NCI-H1694 treated with DMSO at 0.1 percent for 48 hours (cell line): ENCODE measurements around the gene CACNA2D2.

Experiments
- DNase-seq: peaks from one replicate; lab custom pipeline; 2025; lab: John Stamatoyannopoulos, UW

The CACNA2D2 gene

DNA sequence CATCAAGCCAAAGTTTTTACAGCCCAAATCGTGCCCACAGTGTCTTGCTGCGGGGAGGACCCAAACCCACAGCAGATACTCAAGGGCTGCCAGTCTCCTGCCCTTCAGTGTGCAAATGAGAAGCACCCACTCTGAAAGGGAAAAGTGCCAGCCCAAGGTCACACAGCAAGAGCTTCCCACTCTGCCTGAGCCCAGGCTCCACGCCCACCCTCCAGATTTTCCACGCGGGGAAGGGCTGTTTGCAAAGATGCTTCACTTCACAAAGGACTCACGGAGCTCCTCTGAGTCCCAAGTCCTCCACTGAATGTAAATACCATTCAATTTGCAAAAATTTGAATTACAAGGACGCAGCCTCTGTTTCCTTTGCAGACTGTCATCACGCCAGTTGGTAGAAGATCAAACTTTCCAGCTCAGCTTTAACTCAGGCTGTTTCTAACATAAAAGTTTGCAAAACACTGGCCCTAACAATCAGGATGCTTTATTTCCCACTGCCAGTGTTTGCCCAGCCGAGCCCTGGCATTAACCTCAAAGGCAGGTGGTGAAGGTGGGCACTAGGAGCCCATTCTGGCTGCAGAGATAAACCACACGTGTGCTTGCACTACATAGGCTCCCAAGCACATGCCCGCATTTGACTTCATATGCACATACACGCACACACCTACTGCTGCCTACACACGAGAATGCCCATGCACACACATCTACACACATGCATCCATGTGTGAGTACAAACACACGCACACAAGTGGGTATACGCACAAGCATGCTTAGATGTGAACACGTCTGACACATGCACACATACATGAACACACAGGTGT, 7.6 kb downstream of the CACNA2D2 start:
- no peak for DNase-seq

DNA sequence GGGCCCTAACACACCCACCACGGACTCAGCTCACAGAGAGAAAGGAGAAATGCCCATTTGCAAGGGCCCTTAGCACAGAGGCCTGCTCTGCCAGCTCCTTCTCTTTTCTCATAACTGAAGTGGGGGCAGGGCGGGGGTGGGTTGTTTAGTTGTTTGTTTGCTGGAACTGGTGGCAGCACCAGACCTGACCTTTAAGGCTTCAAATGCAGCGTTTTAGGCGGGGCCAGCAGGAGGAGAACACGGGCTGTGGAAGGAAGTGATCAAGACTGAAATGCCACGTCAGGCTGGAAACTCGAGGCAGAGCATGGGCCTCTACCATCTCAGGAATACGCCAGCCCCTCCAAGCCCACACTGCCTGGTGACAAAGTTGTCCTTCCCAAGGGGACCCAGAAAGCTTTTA, 9.3 kb downstream of the CACNA2D2 start:
- no peak for DNase-seq

DNA sequence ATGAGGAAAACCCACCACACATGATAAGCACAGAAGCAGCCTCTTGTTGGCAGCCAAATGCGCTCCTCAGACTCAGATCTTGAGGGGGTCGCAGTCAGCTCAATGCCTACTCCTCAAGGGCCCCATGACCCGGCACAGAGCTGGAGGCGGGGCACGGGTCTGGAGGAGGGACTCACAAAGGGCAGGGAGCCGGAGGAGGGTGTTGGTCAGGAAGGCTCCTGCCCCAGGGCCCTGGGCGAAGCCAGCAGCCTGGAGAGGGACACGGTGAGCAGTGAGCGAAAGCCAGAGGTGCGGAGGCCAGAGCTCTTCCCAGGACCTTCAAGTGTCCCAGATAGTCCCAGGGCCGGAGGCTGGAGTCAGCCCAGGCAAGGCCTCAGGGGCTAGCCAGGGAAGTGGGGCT, 9.8 kb downstream of the CACNA2D2 start:
- DNase-seq, result no peak

DNA sequence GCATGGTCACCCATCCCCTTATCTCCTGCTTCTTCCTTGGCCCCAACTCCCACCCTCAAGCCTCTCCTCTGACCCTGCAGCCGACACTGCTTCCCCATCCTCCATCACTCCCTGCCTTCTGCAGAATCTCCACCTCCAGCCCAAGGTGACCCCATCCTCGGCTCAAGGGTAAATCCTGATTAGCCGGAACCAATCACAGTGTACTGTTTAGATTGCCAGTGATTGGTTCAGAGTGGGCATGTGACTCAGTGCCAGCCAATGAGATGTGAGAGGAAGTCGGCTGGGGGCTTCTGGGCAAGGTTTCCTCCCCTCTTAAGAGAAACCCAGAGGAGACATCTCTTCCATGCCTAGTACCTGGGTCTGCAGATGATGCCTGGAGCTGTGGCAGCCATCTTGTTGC, 10.3 kb downstream of the CACNA2D2 start:
- DNase-seq, result no peak

DNA sequence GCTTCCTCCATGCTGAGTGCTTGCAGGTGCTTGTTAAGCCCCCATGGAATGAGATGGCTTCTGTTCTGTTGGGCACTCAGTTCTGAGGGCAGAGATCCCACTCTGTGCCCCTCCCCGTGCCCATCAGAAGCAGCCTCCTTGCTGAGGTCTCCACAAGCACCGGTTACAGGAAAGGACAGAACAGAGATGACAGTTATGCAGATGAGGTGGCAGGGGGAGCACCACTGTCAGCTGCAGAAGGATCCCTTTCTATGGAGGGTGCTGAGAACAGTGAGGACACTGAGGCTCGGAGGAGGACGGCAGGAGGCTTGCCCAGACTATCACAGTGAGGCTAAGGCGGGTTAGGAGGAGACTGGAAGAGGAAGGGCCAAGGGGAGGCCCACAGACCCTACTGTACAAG, 12.4 kb downstream of the CACNA2D2 start:
- DNase-seq, result no peak

GRCh38 chr3:50490424-50490823, 13.0 kb downstream of the CACNA2D2 start:
- DNase-seq, result no peak

- no peak for DNase-seq
Measured at GRCh38 chr3:50487181-50487580, 16.3 kb downstream of the CACNA2D2 start.

DNA sequence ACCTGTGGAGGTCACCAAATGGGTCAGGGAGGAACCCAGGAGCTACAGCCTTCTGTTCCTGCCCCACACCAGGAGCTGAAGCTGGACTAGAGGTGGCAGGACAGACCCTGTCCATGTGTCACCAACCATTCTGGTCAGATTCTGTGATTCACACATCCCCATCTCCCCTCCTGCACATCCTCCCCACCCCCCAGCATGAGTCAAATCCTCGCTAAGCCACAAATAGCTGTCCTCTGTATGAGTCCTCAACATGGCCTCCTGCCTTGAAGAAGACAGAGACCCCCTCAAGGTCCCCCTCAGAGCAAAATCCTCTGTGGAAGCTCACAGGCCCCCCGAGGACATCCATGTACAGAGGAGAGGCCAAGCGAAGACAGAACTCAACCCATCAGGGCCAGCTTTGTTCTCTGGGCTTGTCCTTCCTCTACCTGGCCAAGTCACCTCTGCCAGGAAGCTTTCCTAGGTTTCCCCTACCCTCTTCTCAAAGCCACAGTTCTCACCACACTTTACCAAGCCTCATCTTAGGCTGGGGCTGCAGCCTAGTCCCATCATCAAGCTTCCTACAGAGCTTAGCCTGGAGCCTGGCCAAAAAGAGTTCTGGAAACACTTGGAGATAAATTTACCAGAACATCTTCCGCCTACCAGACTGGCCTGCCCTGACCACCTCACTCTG, 17.1 kb downstream of the CACNA2D2 start:
- DNase-seq, result no peak

DNA sequence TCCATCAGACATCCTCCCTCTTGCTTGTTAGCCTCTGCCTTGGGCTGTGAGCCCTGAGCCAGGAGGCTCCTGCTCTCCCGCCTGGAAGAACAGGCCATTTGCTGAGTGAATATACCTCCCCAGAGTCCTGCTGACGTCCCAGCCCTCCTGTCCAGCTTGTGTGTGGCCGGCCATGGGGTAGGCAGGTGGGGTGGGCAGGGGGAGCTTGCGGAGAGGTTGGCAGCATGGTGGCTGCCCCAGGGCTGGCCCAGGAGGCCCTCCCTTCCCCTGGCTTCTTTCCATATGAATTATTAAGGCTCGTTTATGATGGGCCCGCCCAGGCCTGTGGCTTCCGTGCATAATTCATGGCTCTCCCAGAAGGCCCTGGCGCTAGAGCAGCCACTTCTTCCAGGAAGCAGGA, 18.7 kb downstream of the CACNA2D2 start:
- no peak for DNase-seq

DNA sequence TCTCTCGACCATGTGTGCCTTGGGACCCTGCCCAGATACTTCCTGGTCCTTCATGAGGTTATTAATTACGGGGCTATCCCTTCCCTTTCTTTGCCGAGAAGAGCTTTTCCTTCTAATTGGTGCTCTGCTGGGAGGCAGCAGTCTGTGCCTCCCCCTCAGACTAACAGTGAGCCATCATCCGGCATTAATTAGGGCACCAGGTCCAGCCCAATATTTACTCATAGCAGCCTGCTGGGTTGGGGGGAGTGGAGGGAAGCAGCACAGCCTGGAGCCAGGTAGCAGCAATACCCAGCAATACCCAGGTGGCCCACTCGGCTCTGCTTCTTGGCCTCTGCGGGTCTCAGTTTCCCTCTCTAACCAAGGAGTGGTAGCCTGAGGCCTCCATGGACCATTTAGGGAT, 20.1 kb downstream of the CACNA2D2 start:
- DNase-seq, result no peak

- no peak for DNase-seq
Measured at GRCh38 chr3:50481992-50482391, 21.4 kb downstream of the CACNA2D2 start.

DNA sequence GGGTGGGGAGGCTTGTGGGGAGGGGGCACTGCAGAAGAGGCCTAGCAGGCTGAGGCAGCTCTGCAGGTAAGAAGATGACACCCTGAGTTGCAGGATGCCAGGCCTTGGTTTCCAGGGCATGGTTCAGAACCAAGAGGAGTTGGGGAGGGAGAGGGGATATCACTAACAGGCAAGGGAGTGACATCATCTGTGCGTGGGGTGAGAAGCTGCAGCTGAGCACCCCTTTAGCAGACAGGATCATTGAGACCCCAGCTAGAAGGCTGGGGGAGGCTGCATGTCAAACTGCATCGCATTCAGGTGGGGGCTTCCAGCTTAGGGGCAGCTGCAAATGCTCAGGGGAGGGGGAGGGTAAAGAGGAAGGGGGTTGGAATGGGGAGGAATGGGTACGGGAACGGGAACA, 23.0 kb downstream of the CACNA2D2 start:
- no peak for DNase-seq

DNA sequence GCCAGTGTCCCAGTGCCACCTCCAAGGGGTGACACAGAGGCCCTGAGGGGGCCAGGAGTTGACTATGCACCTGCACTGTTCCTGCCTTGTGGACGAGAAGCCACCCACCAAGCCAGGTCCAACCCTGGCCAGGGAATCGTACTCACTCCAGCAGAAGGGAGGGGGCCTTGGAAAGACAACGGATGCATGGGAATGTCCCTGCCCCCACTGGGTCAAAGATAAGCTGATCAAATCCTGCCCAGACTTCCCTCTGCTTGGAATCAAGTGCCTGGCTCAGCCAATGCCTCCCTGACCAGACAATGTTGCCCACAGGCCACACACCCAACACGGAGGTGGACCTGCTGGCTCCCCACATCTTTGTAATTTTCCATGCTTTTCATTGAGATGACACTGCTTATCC, 23.9 kb downstream of the CACNA2D2 start:
- DNase-seq, result no peak

GRCh38 chr3:50478671-50479260, 24.7 kb downstream of the CACNA2D2 start:
- no peak for DNase-seq

GRCh38 chr3:50478051-50478450, 25.4 kb downstream of the CACNA2D2 start:
- DNase-seq, result no peak

- no peak for DNase-seq
Measured at GRCh38 chr3:50475348-50475747, 28.1 kb downstream of the CACNA2D2 start.

DNA sequence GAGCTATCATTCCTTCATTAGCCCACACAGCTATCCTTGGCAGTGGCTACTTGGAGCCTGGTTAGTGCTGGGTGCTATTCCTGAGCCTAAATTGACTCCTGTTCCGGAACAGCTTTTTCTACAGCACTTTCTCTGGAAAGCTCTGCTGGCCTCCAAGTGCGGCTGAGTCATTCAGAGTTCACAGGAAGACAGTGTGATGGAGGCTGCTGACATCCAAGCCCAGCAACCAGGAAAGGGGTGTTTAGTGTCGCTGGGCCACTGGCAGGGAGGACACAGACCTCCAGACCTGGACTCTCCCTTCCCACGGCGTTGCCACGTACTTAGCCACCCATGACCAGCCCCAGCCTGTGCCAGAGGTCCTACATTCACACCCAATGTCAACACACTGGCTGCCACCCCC, 28.7 kb downstream of the CACNA2D2 start:
- no peak for DNase-seq

- DNase-seq, result no peak
Measured at GRCh38 chr3:50473768-50474167, 29.7 kb downstream of the CACNA2D2 start.

GRCh38 chr3:50472958-50473357, 30.5 kb downstream of the CACNA2D2 start:
- DNase-seq, result no peak

- no peak for DNase-seq
Measured at GRCh38 chr3:50470658-50471057, 32.8 kb downstream of the CACNA2D2 start.

DNA sequence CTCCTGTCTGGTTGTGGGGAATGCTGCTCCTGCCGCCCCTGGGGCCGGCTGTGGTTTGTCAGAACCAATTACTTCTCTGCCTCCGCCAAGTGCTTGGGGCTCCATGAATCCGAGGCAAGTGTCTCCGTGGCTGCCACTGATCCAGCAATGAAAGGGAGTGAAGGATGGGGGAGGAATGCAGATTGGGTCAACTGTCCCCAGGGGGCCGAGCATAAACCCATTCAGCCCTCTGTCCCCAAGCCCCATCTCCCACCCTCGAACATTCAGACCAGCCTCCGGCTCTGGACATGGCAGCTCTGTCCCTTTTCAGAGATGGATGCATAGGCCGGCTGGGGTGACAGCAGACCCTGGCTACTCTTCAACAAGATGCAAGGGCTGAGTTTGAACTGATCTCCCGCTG, 35.5 kb downstream of the CACNA2D2 start:
- no peak for DNase-seq

GRCh38 chr3:50466177-50466576, 37.3 kb downstream of the CACNA2D2 start:
- no peak for DNase-seq

DNA sequence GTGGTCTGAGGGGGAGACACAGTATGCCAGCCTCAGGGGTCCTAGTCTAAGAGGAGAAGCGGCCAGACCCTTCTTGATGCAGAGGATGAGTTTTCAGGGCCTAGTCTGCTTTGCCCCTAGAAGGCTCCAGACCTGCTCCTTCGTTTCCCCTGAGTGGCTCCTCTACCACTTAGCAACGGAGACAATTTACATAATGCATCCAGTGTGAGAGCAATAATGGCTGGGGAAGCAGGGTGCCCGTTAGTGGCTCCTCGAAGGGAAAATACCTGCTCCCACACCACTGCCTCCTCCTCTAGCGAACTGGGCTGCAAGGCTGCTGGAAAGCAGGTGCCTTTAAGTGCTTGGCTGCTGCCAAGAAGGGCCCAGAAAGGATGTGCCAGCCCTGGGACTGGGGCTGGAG, 38.9 kb downstream of the CACNA2D2 start:
- no peak for DNase-seq
